ENCODE data around the gene CKS1B.

The CKS1B gene

GRCh38 chr1:154974102-154974807 is at the start of gene CKS1B:
Gene CKS1B, plus strand, starts transcription at chr1:154974681. Its CDS starts 65 bp downstream, at chr1:154974746.
- Histone ChIP-seq H3K4me3 (peak within 1 kb of the TSS; percentile 78), H3K27ac (peak within 1 kb of the TSS; percentile 98)
- peak; percentile 99 for DNase-seq (ENCODE audit: low spot score)
- no peak for TF ChIP-seq CTCF (IDR thresholded peaks at IDR 0.05)

GRCh38 chr1:154925335-154926170 is 48.9 kb upstream of the CKS1B start:
- no peak for TF ChIP-seq CTCF (IDR thresholded peaks at IDR 0.05)
- no peak for DNase-seq (ENCODE audit: low spot score)
- Histone ChIP-seq H3K27ac (no peak overlapping the region), H3K4me3 (no peak overlapping the region)

GRCh38 chr1:154926201-154926600 is 48.3 kb upstream of the CKS1B start:
- DNase-seq (ENCODE audit: low spot score) = no peak
- TF ChIP-seq CTCF (IDR thresholded peaks at IDR 0.05) = no peak
- no peak overlapping the region for H3K27ac ChIP-seq

GRCh38 chr1:154931940-154932487 is 42.5 kb upstream of the CKS1B start:
- no peak for TF ChIP-seq CTCF (IDR thresholded peaks at IDR 0.05)
- DNase-seq (ENCODE audit: low spot score) = no peak
- H3K27ac ChIP-seq = no peak overlapping the region
- H3K4me3 ChIP-seq = no peak overlapping the region

More at GRCh38 chr1:154926201-154926600, 48.3 kb upstream of the CKS1B start:
- H3K4me3 ChIP-seq = no peak overlapping the region

GRCh38 chr1:154934358-154934948 is 40.0 kb upstream of the CKS1B start:
- Histone ChIP-seq H3K4me3 (no peak overlapping the region), H3K27ac (no peak overlapping the region)
- TF ChIP-seq CTCF (IDR thresholded peaks at IDR 0.05) = no peak
- DNase-seq (ENCODE audit: low spot score) = no peak

- Histone ChIP-seq H3K27ac (peak overlapping the region; percentile 95 to 99), H3K4me3 (peak overlapping the region; percentile 78)
- TF ChIP-seq CTCF (IDR thresholded peaks at IDR 0.05) = no peak
- no peak for DNase-seq (ENCODE audit: low spot score)
These were observed 38.5 kb upstream of the CKS1B start for GRCh38 chr1:154935749-154936554.

All from coronary artery (tissue), 2 donors.